Measurements from ENCODE around the gene GAS2.

The GAS2 gene

DNA sequence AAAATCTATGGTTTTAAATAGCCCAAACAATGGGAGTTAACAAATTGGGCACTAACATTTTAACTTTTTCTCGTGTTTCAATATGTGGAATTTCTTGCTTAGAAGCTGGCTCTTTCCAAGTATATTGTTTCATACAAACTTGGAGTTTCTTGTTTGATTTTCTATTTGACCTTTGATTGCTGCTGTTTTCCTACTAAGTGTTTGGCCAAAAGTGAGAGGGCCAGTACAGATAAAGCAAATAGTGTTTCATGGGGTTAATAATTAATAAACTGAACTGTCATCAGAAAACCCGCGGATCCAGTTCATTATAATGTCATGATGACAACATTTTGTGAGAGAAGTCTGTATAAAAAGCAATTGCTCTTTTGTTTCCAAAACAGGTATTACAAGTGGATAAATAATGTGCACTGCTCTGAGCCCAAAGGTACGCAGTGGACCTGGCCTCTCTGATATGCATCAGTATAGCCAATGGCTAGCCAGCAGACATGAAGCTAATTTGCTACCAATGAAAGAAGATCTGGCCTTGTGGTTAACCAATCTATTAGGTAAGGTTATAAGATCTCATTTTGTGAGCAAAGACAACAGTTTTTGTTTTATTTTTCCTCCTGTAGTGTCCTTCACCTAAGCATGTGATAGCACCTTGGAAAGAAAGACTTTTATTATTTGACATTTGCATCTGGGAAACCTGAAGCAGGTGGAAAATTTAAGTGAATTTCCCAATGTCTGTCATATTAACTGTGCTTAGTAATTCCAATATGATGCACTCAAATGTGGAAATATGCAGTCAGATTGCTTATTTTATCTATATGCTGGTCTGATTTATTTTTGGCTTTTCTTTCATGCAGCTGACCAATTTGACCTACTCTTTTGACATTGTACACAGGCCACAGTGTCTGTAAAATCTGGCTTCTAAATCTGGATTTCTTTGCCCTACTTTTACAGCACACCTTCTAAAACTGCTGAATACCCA lies 8.3 kb downstream of the GAS2 start:
- no peak for DNase-seq

DNA sequence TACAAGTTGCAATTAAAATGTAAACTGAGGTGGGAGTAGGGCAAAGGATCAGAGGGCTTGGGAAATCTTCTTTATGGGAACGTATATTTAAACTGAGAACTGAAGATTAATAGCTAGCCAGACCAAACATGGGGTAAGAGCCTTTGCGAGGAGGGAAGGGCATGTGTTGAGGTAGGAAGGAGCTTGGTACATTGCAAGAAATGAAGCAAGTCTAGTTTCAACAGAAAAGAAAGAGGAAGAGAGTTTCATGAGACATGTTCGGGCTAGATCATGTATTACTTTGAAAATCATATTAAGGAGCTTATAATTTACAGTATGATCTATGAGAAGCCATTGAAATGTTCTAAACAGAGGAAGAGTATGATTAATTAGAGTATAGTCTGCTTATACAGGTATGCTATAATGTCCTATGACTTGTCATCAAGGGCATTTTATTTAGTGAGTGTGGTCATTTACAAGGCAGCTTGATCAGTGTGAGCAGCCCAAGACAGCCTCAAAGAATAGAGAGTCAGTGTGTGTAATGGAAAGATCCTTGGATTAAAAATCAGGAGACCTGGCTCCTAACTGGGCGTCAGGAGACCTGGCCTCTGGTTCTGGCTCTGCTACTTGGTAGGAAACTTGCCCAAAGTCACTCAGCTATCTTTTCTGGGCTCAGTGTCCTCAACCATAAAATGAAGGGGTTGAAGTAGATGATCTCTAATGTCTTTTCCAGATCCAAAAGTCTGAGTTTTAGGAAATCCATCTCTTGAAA lies 10.9 kb downstream of the GAS2 start:
- DNase-seq, result no peak

GRCh38 chr11:22680628-22681027 lies 14.2 kb downstream of the GAS2 start:
- DNase-seq, result no peak

GRCh38 chr11:22681281-22681812 lies 14.9 kb downstream of the GAS2 start:
- DNase-seq, result no peak

DNA sequence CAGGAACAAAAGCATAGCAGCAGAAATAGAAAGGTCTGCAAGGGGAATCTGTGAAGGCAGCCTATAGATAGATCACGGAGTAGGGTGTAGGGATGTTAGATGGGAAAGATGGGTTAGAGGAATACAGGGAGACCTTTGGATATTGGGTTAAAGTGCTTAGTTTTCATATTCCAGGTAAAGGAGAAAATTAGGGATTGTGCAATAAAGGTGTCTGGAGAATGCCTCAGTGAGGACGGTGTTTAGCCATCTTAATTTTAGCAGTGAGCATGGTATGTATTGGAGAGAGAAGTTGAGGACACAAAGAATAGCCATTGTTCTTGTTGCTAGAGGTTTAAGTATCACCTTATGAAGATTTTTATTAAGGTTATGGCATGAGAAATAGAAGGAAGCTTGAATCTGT lies 17.7 kb downstream of the GAS2 start:
- DNase-seq, result no peak

GRCh38 chr11:22685111-22685510 lies 18.7 kb downstream of the GAS2 start:
- DNase-seq, result no peak

GRCh38 chr11:22688914-22689313 lies 22.5 kb downstream of the GAS2 start:
- no peak for DNase-seq

DNA sequence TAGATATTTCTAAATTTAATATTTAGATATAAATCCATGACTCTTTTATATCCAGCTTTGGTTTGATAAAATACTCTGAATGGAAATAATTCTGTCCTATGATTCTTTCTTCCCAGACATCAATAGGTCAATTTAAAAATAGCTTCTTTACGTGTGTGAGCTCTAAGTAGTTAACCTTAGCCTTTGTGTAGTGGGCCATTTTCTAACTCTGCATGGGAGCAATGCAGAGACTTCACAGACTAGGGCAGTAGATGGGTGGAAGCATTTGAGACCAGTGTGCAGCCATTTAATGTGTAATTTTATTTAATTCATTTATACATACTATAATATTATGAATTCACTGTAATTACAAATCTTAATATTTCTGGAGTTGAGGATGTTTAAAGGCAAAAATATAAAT lies 23.8 kb downstream of the GAS2 start:
- no peak for DNase-seq

GRCh38 chr11:22690871-22691270 lies 24.5 kb downstream of the GAS2 start:
- peak; percentile 7 for DNase-seq

- DNase-seq, result no peak
These were observed 33.0 kb downstream of the GAS2 start for GRCh38 chr11:22699388-22699787.

- no peak for DNase-seq
These were observed 35.6 kb downstream of the GAS2 start for GRCh38 chr11:22702031-22702430.

GRCh38 chr11:22703040-22703439 lies 36.6 kb downstream of the GAS2 start:
- DNase-seq, result no peak

- no peak for DNase-seq
These were observed 37.2 kb downstream of the GAS2 start for GRCh38 chr11:22703591-22703990.

- DNase-seq, result no peak
These were observed 40.9 kb downstream of the GAS2 start for GRCh38 chr11:22707119-22707899.

- no peak for DNase-seq
These were observed 44.8 kb downstream of the GAS2 start for GRCh38 chr11:22711071-22711770.

- no peak for DNase-seq
These were observed 45.5 kb downstream of the GAS2 start for GRCh38 chr11:22711880-22712279.

DNA sequence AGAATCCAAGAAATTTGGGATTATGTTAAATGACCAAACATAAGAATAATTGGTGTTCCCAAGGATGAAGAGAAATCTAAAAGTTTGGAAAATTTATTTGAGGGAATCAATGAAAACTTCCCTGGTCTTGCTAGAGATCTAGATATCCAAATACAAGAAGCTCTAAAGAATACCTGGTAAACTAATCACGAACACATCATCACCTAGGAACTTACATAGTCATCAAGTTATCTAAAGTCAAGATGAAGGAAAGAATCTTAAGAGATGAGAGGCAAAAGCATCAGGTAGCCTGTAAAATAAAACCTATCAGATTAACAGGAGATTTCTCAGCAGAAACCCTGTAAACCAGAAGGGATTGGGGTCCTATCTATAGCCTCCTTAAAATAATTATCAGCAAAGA lies 46.9 kb downstream of the GAS2 start:
- no peak for DNase-seq

- DNase-seq, result no peak
These were observed 49.6 kb downstream of the GAS2 start for GRCh38 chr11:22715971-22716370.

- no peak for DNase-seq
These were observed 54.0 kb downstream of the GAS2 start for GRCh38 chr11:22720457-22720856.

- DNase-seq, result no peak
These were observed 56.9 kb downstream of the GAS2 start for GRCh38 chr11:22723274-22723673.

DNA sequence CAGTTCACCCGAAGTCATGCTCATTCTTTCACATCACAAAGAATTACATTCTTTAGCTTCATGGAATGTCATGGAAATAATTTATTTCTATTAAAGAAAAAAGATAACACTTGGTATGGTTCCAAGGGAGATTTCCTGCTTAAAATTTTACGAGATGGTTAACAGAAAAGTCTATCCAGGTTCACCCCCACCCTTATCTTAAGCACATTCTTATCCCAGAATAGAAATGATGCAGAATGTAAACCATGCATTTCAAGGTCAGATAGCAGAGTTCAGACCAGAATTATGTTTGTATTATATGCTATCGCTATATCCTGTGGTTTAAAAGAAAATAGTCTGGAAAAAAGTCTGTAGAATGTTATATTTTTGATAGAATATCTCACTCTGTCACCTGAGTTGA lies 58.7 kb downstream of the GAS2 start:
- DNase-seq, result no peak

All from central memory CD4-positive, alpha-beta T cell (primary cell).